H9 (cell line): ENCODE results near the gene SLC25A12. TPM values are rescaled to one million over a fixed set of nuclear protein-coding genes. Genes with fewer than 3 reads are reported as not detected.

ENCODE experiments used
- DNase-seq: peaks from one replicate; pipeline ENCODE4 v3.0.0-alpha.2; 2017
- H2AFZ ChIP-seq: one replicate; pipeline ENCODE4 v1.6.1; 2013; ENCODE audit warnings: mild to moderate bottlenecking, low read length, control low read depth, moderate library complexity
- H2AK5ac ChIP-seq: 2 replicates; pipeline ENCODE4 v1.6.1; 2013; ENCODE audit warnings: low read length, control low read depth, mixed read lengths; ENCODE audit not compliant: insufficient read length
- H2BK120ac ChIP-seq: one replicate; pipeline ENCODE4 v1.6.1; 2013; ENCODE audit warnings: low read depth, mild to moderate bottlenecking, low read length, control low read depth, inconsistent platforms; ENCODE audit not compliant: poor library complexity, severe bottlenecking
- H2BK12ac ChIP-seq: 2 replicates; pipeline ENCODE4 v1.6.1; 2013; ENCODE audit warnings: low read length, control low read depth, mixed read lengths, low read depth; ENCODE audit not compliant: insufficient read length
- H2BK15ac ChIP-seq: 2 replicates; pipeline ENCODE4 v1.6.1; 2013; ENCODE audit warnings: low read depth, low read length, control low read depth
- H2BK20ac ChIP-seq: one replicate; pipeline ENCODE4 v1.6.1; 2013; ENCODE audit warnings: low read depth, mild to moderate bottlenecking, low read length, control low read depth, inconsistent platforms; ENCODE audit not compliant: poor library complexity, severe bottlenecking
- H2BK5ac ChIP-seq: 2 replicates; pipeline ENCODE4 v1.6.1; 2013; ENCODE audit warnings: low read length, control low read depth, mixed read lengths; ENCODE audit not compliant: insufficient read length
- H3K14ac ChIP-seq: 2 replicates; pipeline ENCODE4 v1.6.1; 2013; ENCODE audit warnings: low read length, control low read depth; ENCODE audit not compliant: insufficient read depth
- H3K18ac ChIP-seq: 2 replicates; pipeline ENCODE4 v1.6.1; 2013; ENCODE audit warnings: low read depth, mild to moderate bottlenecking, mixed read lengths, low read length, control low read depth; ENCODE audit not compliant: insufficient read length
- H3K23ac ChIP-seq: 2 replicates; pipeline ENCODE4 v1.6.1; 2013; ENCODE audit warnings: low read length, control low read depth, mixed read lengths, low read depth; ENCODE audit not compliant: insufficient read length
- H3K23me2 ChIP-seq: 2 replicates; pipeline ENCODE4 v1.6.1; 2013; ENCODE audit warnings: low read depth, mild to moderate bottlenecking, mixed read lengths, low read length, control low read depth; ENCODE audit not compliant: insufficient read length, poor library complexity, severe bottlenecking
- H3K27ac ChIP-seq: 2 replicates; pipeline ENCODE4 v1.5.1; 2013; ENCODE audit warnings: low read length, control low read depth, mixed read lengths, low read depth; ENCODE audit not compliant: insufficient read length
- H3K27me3 ChIP-seq: 2 replicates; pipeline ENCODE4 v1.6.1; 2013; ENCODE audit warnings: low read length, control low read depth, inconsistent platforms; ENCODE audit not compliant: insufficient read depth
- H3K4ac ChIP-seq: 2 replicates; pipeline ENCODE4 v1.6.1; 2013; ENCODE audit warnings: low read depth, mild to moderate bottlenecking, control low read depth, inconsistent platforms, low read length, moderate library complexity
- H3K4me1 ChIP-seq: 2 replicates; pipeline ENCODE4 v1.6.1; 2013; ENCODE audit warnings: low read length, control low read depth, inconsistent platforms; ENCODE audit not compliant: insufficient read depth
- H3K4me2 ChIP-seq: 2 replicates; pipeline ENCODE4 v1.6.1; 2013; ENCODE audit warnings: low read length, control low read depth, mixed read lengths; ENCODE audit not compliant: insufficient read length, insufficient read depth
- H3K56ac ChIP-seq: 2 replicates; pipeline ENCODE4 v1.6.1; 2013; ENCODE audit warnings: low read depth, mild to moderate bottlenecking, mixed read lengths, low read length, control low read depth; ENCODE audit not compliant: insufficient read length
- H3K79me1 ChIP-seq: 2 replicates; pipeline ENCODE4 v1.6.1; 2013; ENCODE audit warnings: low read depth, mild to moderate bottlenecking, moderate library complexity, low read length, control low read depth, inconsistent platforms; ENCODE audit not compliant: insufficient read depth, poor library complexity, severe bottlenecking
- H3K79me2 ChIP-seq: 2 replicates; pipeline ENCODE4 v1.6.1; 2013; ENCODE audit warnings: low read length, control low read depth, inconsistent platforms; ENCODE audit not compliant: insufficient read depth
- H3K9ac ChIP-seq: 2 replicates; pipeline ENCODE4 v1.6.1; 2013; ENCODE audit warnings: low read length, control low read depth, mixed read lengths; ENCODE audit not compliant: insufficient read length; ENCODE audit errors: extremely low read depth
- H3K9me3 ChIP-seq: one replicate; pipeline ENCODE4 v1.6.1; 2013; ENCODE audit warnings: low read depth, low read length, inconsistent platforms; ENCODE audit not compliant: control insufficient read depth
- H3T11ph ChIP-seq: one replicate; pipeline ENCODE4 v1.6.1; 2013; ENCODE audit warnings: mild to moderate bottlenecking, low read length, control low read depth, inconsistent platforms
- H4K20me1 ChIP-seq: one replicate; pipeline ENCODE4 v1.6.1; 2013; ENCODE audit not compliant: control insufficient read depth, insufficient read length, insufficient read depth
- H4K5ac ChIP-seq: 2 replicates; pipeline ENCODE4 v1.6.1; 2013; ENCODE audit warnings: low read depth, mild to moderate bottlenecking, mixed read lengths, low read length, control low read depth; ENCODE audit not compliant: insufficient read length
- H4K8ac ChIP-seq: replicated peaks from 2 replicates; pipeline ENCODE4 v1.6.1; 2013; ENCODE audit warnings: low read length, control low read depth, mixed read lengths, low read depth; ENCODE audit not compliant: insufficient read length
- H4K91ac ChIP-seq: 2 replicates; pipeline ENCODE4 v1.6.1; 2013; ENCODE audit warnings: low read depth, mild to moderate bottlenecking, moderate library complexity, mixed read lengths, low read length, control low read depth; ENCODE audit not compliant: insufficient read length
- H3K27ac Mint-ChIP-seq, 3 experiments: 2 replicates in 2 of 3; 3 replicates in 1 of 3; pipeline ENCODE4 v1.8.0; 2020 to 2021; ENCODE audit warnings: mixed read lengths in 3 of 3, mild to moderate bottlenecking in 1 of 3, moderate library complexity in 1 of 3
- H3K27me3 Mint-ChIP-seq: 2 replicates; pipeline ENCODE4 v1.8.0; 2021; ENCODE audit warnings: low read depth, mild to moderate bottlenecking, moderate library complexity, mixed read lengths
- H3K36me3 Mint-ChIP-seq, 3 experiments: 2 replicates in 2 of 3; 3 replicates in 1 of 3; pipeline ENCODE4 v1.8.0; 2020 to 2021; ENCODE audit warnings: low read depth in 3 of 3, mixed read lengths in 3 of 3; ENCODE audit not compliant: insufficient read depth in 1 of 3
- H3K4me1 Mint-ChIP-seq, 2 experiments: 2 replicates each; pipeline ENCODE4 v1.8.0; 2020; ENCODE audit warnings: mixed read lengths in 2 of 2
- H3K4me3 Mint-ChIP-seq, 2 experiments: 2 replicates in 1 of 2; 3 replicates in 1 of 2; pipeline ENCODE4 v1.8.0; 2020 to 2021; ENCODE audit warnings: mild to moderate bottlenecking in 2 of 2, mixed read lengths in 2 of 2, moderate library complexity in 1 of 2
- H3K9me3 Mint-ChIP-seq, 2 experiments: 2 replicates in 1 of 2; 3 replicates in 1 of 2; pipeline ENCODE4 v1.8.0; 2020; ENCODE audit warnings: mild to moderate bottlenecking in 2 of 2, mixed read lengths in 2 of 2, moderate library complexity in 1 of 2
- whole genome bisulfite sequencing: extraction: QIAGEN DNeasy Blood & Tissue Kit; methylation state at CpG from one replicate; pipeline ENCODE4 v1.1.7; 2013; ENCODE audit warnings: missing lambda C conversion rate, low lambda C conversion rate, mixed read lengths; ENCODE audit not compliant: insufficient read length; ENCODE audit errors: extremely low coverage; 5-methylcytosine and 5-hydroxymethylcytosine counted together
- total RNA-seq: library from RNA; stranded (reverse); gene quantifications from 2 replicates; pipeline ENCODE4 v1.2.1, GENCODE V29; 2021
- TF ChIP-seq, protein P1 (sequence below): fragments of 200-600 bp; sonication (generic); conservative IDR thresholded peaks from 3 replicates; pipeline ENCODE4 v1.8.0; 2021; ENCODE audit warnings: antibody characterized with exemption, mild to moderate bottlenecking

SLC25A12 gene
- total RNA-seq, 1 experiment from 2014 or later = 10.1 TPM

DNA sequence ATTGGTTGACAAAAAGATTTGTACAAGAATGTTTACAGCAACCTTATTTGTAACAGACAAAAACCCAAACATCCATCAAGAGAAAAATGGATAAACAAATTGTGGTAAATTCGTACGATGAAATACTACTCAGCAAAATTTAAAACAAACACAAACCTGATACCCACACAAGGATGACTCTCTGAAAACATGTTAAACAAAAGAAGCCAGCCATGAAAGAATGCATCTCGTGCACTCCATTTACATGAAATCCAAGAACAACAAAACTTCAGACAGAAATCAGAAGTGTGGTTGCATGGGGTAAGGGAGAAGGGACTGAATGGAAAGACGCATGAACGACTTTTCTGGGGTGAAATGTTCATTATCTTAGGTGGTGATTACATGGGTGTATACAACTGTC, 93.4 kb downstream of the SLC25A12 start:
- H3K36me3 Mint-ChIP-seq = peaks cover 0 to 5% (median 4%) of the 10 kb centered on the region in 3 experiments; a peak in 2 of 7 replicates
- no peak overlapping the region for H3K4me3 Mint-ChIP-seq
- H2BK12ac ChIP-seq = no peak overlapping the region
- no peak for DNase-seq
- no peaks in the 10 kb centered on the region for H3K4me1 ChIP-seq
- peaks cover 17 to 22% of the 10 kb centered on the region in 2 experiments for H3K4me1 Mint-ChIP-seq
- H3K9me3 ChIP-seq = no peaks in the 10 kb centered on the region
- no CpG with 5 or more reads among the region's 5 CpGs for WGBS
- H3K56ac ChIP-seq = no peak overlapping the region
- H2AFZ ChIP-seq = no peak overlapping the region
- H3K18ac ChIP-seq = no peak overlapping the region
- H3K27ac Mint-ChIP-seq = peak overlapping the region in 1 of 3 experiments; percentile 11; a peak in 1 of 7 replicates
- H3K9me3 Mint-ChIP-seq = no peaks in the 10 kb centered on the region
- no peak overlapping the region for H2BK15ac ChIP-seq
- no peak overlapping the region for H2BK20ac ChIP-seq
- no peaks in the 10 kb centered on the region for H3K79me2 ChIP-seq
- no peak overlapping the region for H3K9ac ChIP-seq
- H3K79me1 ChIP-seq = no peaks in the 10 kb centered on the region
- H4K8ac ChIP-seq = no peak overlapping the region
- H3K27me3 Mint-ChIP-seq = no peaks in the 10 kb centered on the region
- no peak overlapping the region for H3K23ac ChIP-seq
- no peak overlapping the region for H4K5ac ChIP-seq
- H2AK5ac ChIP-seq = no peak overlapping the region
- H3K4ac ChIP-seq = no peak overlapping the region
- no peak overlapping the region for H3K27ac ChIP-seq
- no peak overlapping the region for H3T11ph ChIP-seq
- no peaks in the 10 kb centered on the region for H4K20me1 ChIP-seq
- H2BK5ac ChIP-seq = no peak overlapping the region
- TF ChIP-seq, protein P1, sequence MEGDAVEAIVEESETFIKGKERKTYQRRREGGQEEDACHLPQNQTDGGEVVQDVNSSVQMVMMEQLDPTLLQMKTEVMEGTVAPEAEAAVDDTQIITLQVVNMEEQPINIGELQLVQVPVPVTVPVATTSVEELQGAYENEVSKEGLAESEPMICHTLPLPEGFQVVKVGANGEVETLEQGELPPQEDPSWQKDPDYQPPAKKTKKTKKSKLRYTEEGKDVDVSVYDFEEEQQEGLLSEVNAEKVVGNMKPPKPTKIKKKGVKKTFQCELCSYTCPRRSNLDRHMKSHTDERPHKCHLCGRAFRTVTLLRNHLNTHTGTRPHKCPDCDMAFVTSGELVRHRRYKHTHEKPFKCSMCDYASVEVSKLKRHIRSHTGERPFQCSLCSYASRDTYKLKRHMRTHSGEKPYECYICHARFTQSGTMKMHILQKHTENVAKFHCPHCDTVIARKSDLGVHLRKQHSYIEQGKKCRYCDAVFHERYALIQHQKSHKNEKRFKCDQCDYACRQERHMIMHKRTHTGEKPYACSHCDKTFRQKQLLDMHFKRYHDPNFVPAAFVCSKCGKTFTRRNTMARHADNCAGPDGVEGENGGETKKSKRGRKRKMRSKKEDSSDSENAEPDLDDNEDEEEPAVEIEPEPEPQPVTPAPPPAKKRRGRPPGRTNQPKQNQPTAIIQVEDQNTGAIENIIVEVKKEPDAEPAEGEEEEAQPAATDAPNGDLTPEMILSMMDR = no peak
- H3K27me3 ChIP-seq = no peaks in the 10 kb centered on the region
- no peak overlapping the region for H3K4me2 ChIP-seq
- H3K23me2 ChIP-seq = no peaks in the 10 kb centered on the region
- no peak overlapping the region for H2BK120ac ChIP-seq
- no peak overlapping the region for H4K91ac ChIP-seq
- H3K14ac ChIP-seq = no peak overlapping the region
